Pancreas (tissue), 10 donors: ENCODE measurements around the gene THRA. TPM values are rescaled to one million over a fixed set of nuclear protein-coding genes. Genes with fewer than 3 reads are reported as not detected.

Experiments
- ATAC-seq, 4 donors: fragments of 200-7000 bp; cut with Tn5 transposase; one replicate each; pipeline versions ENCODE4 v1.8.0 to v1.9.1; 2020; ENCODE audit warnings: mild to moderate bottlenecking in 4 of 4, moderate library complexity in 4 of 4
- DNase-seq, 6 donors: peaks; one replicate each; pipeline ENCODE4 v3.0.0-alpha.2; 2020
- FAIRE-seq: peaks from 2 replicates; lab custom pipeline; 2012; peaks lifted over from hg19 to GRCh38; lab: Jason Lieb, UNC
- H3K27ac ChIP-seq, 4 donors: fragments of 200-600 bp; sonication (generic); 1 replicate in 3 of 4; 2 replicates in 1 of 4; pipeline versions ENCODE4 v1.5.0 to v1.8.0; 2020
- H3K27me3 ChIP-seq, 4 donors: fragments of 200-600 bp; one replicate each; pipeline ENCODE4 v1.8.0; 2021
- H3K36me3 ChIP-seq, 3 donors: fragments of 200-600 bp; sonication (generic) in 1 of 3; one replicate each; pipeline versions ENCODE4 v1.5.0 to v1.8.0; 2020 to 2021
- H3K4me1 ChIP-seq, 3 donors: fragments of 200-600 bp; one replicate each; pipeline ENCODE4 v1.8.0; 2021
- H3K4me3 ChIP-seq, 4 donors: fragments of 200-600 bp; sonication (generic) in 2 of 4; one replicate each; pipeline versions ENCODE4 v1.5.0 to v1.8.0; 2020 to 2021
- H3K9me3 ChIP-seq, 4 donors: fragments of 200-600 bp; one replicate each; pipeline ENCODE4 v1.8.0; 2021
- WGBS, 2 donors: extraction: QIAGEN DNeasy Blood & Tissue Kit; methylation state at CpG; one replicate each; pipeline ENCODE4 v1.1.7; 2013; 5-methylcytosine and 5-hydroxymethylcytosine counted together
- intact Hi-C, 3 donors: fragments of 100-400 bp; cut with DNase I; formaldehyde crosslinking; loops; one replicate each; pipeline versions ENCODE4 v1.11.1 to v1.14.2; 2022
- polyA plus RNA-seq, 2 donors: library from polyadenylated mRNA; stranded (reverse); fragments of 200-250 nt; gene quantifications; one replicate each; pipeline ENCODE4 v1.2.3, GENCODE V29; 2013
- total RNA-seq, 6 donors: library from RNA; stranded (reverse); fragmentation: NEBNext Ultra II Directional in 4 of 6; extraction: Animal tissue kit (Norgen Biotek cat#: 25700) in 4 of 6; gene quantifications; one replicate each; pipeline versions ENCODE4 v1.2.1 to v1.2.4, GENCODE V29; 2021 to 2023
- TF ChIP-seq, protein P1 (sequence below), 4 donors: fragments of 200-600 bp; sonication (generic) in 3 of 4; IDR thresholded peaks; one replicate each; pipeline versions ENCODE4 v1.5.0 to v1.8.0; 2021; ENCODE audit warnings: antibody characterized with exemption in 4 of 4
- donor health status: healthy with polysubstance abuse.
- donor health status: DM: no; HTN: no; CAD: no; lungs with moderate emphysema.
- donor health status: DM: no; HTN: no; CAD: no.
- donor health status: control.
- donor health status: control.
- donor health status: Bipolar disorder and iron deficiency.
- donor health status: DM: yes; HTN: yes; CAD: no.
- donor health status: DM: no; HTN: no; CAD: no.
- donor health status: DM: no; HTN: no; CAD: no.
- donor health status: DM: yes; HTN: yes; CAD: no.

THRA gene
- total and polyA plus RNA-seq, 8 donors: 13.8 to 35.7 (median 22.6) TPM

- peaks cover 0 to 53% (median 29%) of the 10 kb centered on the region in 3 donors for H3K36me3 ChIP-seq
- FAIRE-seq (no peak), DNase-seq (no peak), ATAC-seq (no peak)
- H3K4me3 ChIP-seq: no peak overlapping the region
- TF ChIP-seq, protein P1, sequence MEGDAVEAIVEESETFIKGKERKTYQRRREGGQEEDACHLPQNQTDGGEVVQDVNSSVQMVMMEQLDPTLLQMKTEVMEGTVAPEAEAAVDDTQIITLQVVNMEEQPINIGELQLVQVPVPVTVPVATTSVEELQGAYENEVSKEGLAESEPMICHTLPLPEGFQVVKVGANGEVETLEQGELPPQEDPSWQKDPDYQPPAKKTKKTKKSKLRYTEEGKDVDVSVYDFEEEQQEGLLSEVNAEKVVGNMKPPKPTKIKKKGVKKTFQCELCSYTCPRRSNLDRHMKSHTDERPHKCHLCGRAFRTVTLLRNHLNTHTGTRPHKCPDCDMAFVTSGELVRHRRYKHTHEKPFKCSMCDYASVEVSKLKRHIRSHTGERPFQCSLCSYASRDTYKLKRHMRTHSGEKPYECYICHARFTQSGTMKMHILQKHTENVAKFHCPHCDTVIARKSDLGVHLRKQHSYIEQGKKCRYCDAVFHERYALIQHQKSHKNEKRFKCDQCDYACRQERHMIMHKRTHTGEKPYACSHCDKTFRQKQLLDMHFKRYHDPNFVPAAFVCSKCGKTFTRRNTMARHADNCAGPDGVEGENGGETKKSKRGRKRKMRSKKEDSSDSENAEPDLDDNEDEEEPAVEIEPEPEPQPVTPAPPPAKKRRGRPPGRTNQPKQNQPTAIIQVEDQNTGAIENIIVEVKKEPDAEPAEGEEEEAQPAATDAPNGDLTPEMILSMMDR (IDR thresholded peaks at IDR 0.05): no peak
- H3K4me1 ChIP-seq: no peaks in the 10 kb centered on the region
- intact Hi-C loops: loop anchor here in 1 of 3 donors (10.0 kb wide), 1 partner anchor 54 kb away; no protein-coding TSS in a partner anchor
- H3K27ac ChIP-seq: no peak overlapping the region
- no peaks in the 10 kb centered on the region for H3K9me3 ChIP-seq
- no peaks in the 10 kb centered on the region for H3K27me3 ChIP-seq
- WGBS, 2 donors: 88 to 89% methylated on average over 26 of the region's 26 CpGs
Measured at GRCh38 chr17:40089077-40089895, 26.5 kb downstream of the THRA start.

GRCh38 chr17:40090237-40091119, 27.7 kb downstream of the THRA start:
- Histone ChIP-seq H3K4me1 (no peaks in the 10 kb centered on the region), H3K27ac (no peak overlapping the region), H3K27me3 (no peaks in the 10 kb centered on the region), H3K36me3 (peaks cover 0 to 53% (median 32%) of the 10 kb centered on the region in 3 donors), H3K4me3 (no peak overlapping the region), H3K9me3 (no peaks in the 10 kb centered on the region)
- FAIRE-seq (no peak), ATAC-seq (no peak), DNase-seq (peak in 1 of 6 donors; percentile 65)
- intact Hi-C loops: no loop called here
- TF ChIP-seq, protein P1 (IDR thresholded peaks at IDR 0.05): no peak
- 77 to 81% methylated on average over 13 to 14 of the region's 14 CpGs for WGBS, 2 donors

- ATAC-seq: peak; percentile 24 to 33 (median 30)
- no peak overlapping the region for H3K27ac ChIP-seq
- H3K9me3 ChIP-seq: no peaks in the 10 kb centered on the region
- no peaks in the 10 kb centered on the region for H3K27me3 ChIP-seq
- 25 to 36% methylated on average over 18 of the region's 18 CpGs for WGBS, 2 donors
- H3K36me3 ChIP-seq: peaks cover 0 to 60% (median 38%) of the 10 kb centered on the region in 3 donors
- peak in 1 of 6 donors; percentile 75 for DNase-seq
- no peak for FAIRE-seq
- TF ChIP-seq, protein P1 (IDR thresholded peaks at IDR 0.05): no peak
- intact Hi-C loops: no loop called here
- peaks cover 0 to 7% (median 6%) of the 10 kb centered on the region in 3 donors for H3K4me1 ChIP-seq
- no peak overlapping the region for H3K4me3 ChIP-seq
Measured at GRCh38 chr17:40091691-40092397, 29.1 kb downstream of the THRA start.

GRCh38 chr17:40092581-40092980, 29.8 kb downstream of the THRA start:
- TF ChIP-seq, protein P1 (IDR thresholded peaks at IDR 0.05): no peak
- DNase-seq (peak in 1 of 6 donors; percentile 11), ATAC-seq (no peak), FAIRE-seq (no peak)
- Histone ChIP-seq H3K4me3 (no peak overlapping the region), H3K4me1 (peaks cover 5 to 14% (median 14%) of the 10 kb centered on the region in 3 donors), H3K9me3 (no peaks in the 10 kb centered on the region), H3K27ac (no peak overlapping the region), H3K36me3 (peaks cover 0 to 54% (median 40%) of the 10 kb centered on the region in 3 donors), H3K27me3 (no peaks in the 10 kb centered on the region)
- WGBS, 2 donors: 40 to 43% methylated on average over 3 of the region's 3 CpGs
- intact Hi-C loops: no loop called here
